ENCODE measurements around the gene CLCF1.

Gene CLCF1

DNA sequence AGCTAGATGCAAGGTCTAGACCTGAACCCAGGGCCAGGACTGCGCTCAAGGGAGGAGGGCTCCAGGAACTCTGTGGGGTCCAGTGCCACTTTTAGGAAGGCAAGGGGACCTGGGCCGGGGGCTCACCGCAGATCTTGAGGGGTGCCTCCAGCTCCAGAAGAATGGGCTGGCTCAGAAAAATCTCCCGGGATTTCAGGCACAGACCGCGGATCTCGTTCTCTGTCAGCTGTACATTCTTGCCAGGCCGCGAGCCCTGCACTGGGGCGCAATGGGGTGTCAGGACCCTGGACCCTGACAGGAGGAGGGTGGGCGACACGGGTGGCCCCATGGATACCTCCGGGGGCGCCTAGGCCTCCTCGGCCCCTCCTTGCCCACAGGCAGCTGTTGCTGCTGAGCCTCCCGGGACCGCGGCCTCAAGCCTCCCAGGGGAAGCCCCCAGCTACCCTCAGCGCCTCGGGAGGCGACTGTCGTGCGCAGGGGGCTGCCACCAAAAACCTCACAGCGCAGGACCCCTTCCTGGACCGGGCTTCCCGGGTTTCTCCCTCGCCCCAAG, 27.6 kb upstream of the CLCF1 start:
- peak overlapping the region; percentile 99 for H3K27ac ChIP-seq
- TF ChIP-seq, protein P1, sequence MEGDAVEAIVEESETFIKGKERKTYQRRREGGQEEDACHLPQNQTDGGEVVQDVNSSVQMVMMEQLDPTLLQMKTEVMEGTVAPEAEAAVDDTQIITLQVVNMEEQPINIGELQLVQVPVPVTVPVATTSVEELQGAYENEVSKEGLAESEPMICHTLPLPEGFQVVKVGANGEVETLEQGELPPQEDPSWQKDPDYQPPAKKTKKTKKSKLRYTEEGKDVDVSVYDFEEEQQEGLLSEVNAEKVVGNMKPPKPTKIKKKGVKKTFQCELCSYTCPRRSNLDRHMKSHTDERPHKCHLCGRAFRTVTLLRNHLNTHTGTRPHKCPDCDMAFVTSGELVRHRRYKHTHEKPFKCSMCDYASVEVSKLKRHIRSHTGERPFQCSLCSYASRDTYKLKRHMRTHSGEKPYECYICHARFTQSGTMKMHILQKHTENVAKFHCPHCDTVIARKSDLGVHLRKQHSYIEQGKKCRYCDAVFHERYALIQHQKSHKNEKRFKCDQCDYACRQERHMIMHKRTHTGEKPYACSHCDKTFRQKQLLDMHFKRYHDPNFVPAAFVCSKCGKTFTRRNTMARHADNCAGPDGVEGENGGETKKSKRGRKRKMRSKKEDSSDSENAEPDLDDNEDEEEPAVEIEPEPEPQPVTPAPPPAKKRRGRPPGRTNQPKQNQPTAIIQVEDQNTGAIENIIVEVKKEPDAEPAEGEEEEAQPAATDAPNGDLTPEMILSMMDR (conservative IDR thresholded peaks at IDR 0.05) = no peak

DNA sequence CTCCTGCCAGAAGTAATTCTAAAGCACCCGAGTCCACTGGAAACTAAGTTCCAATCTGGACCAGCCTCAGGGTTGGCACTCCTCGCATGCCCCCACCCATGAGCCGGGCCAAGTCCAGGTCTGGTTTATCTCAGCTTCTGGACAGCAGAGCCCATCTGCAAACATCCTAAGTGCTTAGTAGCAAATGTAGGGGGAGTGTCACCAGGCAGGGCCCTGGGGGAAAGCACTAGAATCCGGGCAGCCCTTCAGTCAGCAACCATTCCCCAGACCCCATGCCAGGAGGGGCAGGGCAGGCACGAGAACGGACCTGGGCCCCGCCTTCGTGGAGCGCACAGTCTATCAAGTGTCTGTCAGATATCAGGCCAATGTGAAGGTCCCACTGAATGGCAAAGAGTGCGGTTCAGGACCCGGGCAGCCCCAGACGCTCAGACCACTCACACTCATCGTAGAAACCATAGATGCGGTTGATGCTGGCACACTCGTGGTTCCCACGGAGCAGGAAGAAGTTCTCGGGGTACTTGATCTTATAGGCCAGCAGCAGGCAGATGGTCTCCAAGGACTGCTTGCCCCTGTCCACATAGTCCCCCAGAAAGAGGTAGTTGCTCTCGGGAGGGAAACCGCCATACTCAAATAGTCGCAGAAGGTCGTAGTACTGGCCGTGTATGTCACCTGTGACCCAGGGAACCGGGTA, 27.0 kb upstream of the CLCF1 start:
- peak overlapping the region; percentile 99 for H3K27ac ChIP-seq
- TF ChIP-seq, protein P1 (conservative IDR thresholded peaks at IDR 0.05) = no peak

DNA sequence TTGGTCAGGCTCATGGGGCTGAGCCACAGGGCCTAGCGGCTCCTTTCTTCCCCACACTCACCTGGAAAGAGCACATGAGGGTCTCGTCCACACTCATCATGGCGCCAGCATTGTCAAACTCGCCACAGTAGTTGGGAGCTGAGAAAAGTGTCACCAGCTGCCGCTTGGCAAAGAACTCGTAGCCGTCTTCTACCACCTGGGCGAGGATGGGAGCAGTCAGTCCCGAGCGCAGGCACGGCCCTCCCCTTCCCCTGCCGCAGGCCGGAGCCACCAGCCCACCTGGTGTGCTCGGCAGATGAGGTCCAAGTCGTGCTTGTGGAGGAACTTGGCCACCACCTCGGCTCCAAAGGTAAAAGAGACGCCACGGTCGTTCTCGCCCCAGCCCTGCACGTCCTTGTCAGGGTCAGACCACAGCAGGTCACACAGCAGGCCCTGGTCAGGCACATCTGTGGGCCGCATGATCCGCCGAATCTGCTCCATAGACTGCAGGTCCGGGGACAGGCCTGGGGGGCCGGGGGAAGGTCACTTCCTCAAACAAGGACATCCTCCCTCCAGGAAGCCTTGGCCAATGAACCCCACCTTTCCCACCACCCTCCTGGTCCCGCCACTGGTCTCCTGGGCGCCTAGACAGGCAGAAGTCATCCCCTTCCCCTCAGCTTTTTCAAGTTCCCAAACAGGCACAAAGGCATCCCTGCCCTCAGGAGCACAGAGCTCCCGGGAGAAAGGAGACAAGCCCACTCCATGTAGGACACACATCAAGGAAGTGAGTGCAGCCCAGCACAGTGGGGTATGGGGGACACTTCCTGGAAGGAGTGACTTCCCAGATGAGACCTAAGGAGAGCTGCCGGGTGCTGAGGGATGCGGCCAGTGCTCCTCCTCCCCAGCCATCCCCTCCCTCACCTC, 25.5 kb upstream of the CLCF1 start:
- H3K27ac ChIP-seq = peak overlapping the region; percentile 99
- TF ChIP-seq, protein P1 (conservative IDR thresholded peaks at IDR 0.05) = no peak

DNA sequence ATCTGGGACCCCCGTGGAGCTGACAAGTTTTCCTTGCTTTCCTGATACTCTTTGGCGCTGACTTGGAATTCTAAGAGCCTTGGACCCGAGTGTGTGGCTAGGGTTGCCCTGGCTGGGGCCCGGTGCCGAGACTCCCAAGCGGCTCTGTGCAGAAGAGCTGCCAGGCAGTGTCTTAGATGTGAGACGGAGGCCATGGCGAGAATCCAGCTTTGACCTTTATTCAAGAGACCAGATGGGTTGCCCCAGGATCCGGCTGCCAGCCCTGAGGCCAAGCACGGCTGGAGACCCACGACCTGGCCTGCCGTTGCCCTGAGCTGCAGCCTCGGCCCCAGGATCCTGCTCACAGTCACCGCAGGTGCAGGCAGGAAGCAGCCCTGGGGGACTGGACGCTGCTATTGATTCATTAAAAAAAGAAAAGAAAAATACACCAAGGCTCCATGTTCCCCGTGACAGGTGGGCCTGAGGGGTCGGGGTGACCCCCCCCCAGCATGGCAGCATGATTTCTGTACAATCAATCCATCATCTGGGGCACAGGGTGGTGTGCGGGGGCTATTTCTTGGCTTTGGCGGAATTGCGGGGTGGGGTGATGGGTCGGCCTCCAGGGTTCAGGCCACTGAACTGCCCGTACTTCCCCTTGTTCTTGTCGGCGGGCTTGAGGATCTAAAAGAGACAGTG, 24.7 kb upstream of the CLCF1 start:
- TF ChIP-seq, protein P1 (conservative IDR thresholded peaks at IDR 0.05) = no peak
- peak overlapping the region; percentile 17 for H3K27ac ChIP-seq

DNA sequence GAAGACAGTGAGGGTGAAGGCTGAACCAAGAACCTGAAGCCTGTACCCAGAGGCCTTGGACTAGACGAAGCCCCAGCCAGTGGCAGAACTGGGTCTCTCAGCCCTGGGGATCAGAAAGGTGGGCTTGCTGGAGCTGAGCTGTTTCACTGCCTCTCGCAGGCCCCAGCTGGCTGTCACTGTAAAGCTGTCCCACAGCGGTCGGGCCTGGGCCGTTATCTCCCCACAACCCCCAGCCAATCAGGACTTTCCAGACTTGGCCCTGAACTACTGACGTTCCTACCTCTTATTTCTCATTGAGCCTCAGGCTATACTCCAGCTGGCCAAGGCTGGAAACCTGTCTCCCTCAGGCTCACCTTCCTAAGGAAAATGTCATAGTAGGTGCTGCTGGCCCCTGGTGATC, 24.1 kb upstream of the CLCF1 start:
- peak overlapping the region; percentile 17; the same call in 1 of the 2 replicates for H3K27ac ChIP-seq

DNA sequence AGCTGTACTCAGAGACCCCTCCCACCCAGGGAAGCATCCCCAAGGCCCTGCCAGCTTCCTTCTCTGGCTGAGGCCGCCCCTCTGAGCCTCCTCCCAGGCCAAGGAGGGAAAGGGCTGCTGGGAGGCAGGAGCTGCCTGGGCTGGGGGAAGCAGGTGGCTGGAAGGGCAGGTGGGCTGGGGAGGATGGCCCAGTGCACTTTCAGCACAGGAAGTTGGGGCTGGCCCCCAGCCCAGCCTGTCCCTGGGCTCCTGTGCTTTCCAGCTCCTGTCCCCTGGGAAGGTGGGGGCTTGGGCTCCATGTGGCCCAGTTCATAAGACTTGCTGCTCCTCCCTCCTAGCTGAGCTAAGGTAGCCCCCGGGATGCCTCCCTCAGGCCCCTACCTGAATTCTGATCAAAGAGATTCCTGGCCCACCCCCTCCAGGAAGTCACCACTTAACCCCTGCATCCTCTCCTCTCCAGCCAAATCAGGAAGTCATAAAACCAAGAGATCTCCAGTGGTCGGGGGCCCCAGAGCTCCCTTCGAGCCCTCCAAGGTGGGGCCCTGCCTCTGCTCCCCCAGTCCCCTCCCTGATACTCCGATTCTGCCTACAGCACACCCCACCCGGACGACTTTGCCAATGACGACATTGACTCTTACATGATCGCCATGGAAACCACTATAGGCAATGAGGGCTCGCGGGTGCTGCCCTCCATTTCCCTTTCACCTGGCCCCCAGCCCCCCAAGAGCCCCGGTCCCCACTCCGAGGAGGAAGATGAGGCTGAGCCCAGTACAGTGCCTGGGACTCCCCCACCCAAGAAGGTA, 23.4 kb upstream of the CLCF1 start:
- TF ChIP-seq, protein P1 (conservative IDR thresholded peaks at IDR 0.05) = no peak
- peak overlapping the region; percentile 17; the same call in 1 of the 2 replicates for H3K27ac ChIP-seq

More for the DNA sequence above, 24.1 kb upstream of the CLCF1 start:
- TF ChIP-seq, protein P1 (conservative IDR thresholded peaks at IDR 0.05) = no peak

Data from VCaP (cell line).